Mesenteric fat pad (tissue), 1 donor: Measurements from ENCODE around the gene PSG5. TPM values are rescaled to one million over a fixed set of nuclear protein-coding genes. Genes with fewer than 3 reads are reported as not detected.

Source experiments
- total RNA-seq: library from RNA; stranded (reverse); fragmentation: NEBNext Ultra II Directional; extraction: Animal tissue kit (Norgen Biotek cat#: 25700); gene quantifications from one replicate; pipeline ENCODE4 v1.2.1, GENCODE V29; 2021
- donor health status: DM: yes; HTN: yes; CAD: no.

Gene PSG5
- total RNA-seq, 1 donor from 2014 or later: not detected

Other genes with a start within 250 kb of the PSG5 start
- not detected for gene PSG7, start 249.3 kb downstream of the PSG5 start, total RNA-seq
- gene PSG11, start 160.1 kb downstream of the PSG5 start, total RNA-seq: not detected
- not detected for gene PSG2, start 103.8 kb downstream of the PSG5 start, total RNA-seq
- gene PSG4, start 19.1 kb upstream of the PSG5 start, total RNA-seq: not detected
- not detected for gene PSG9, start 83.0 kb upstream of the PSG5 start, total RNA-seq
- gene CD177, start 167.2 kb upstream of the PSG5 start, total RNA-seq: 14.2 TPM
- not detected for gene TEX101, start 228.4 kb upstream of the PSG5 start, total RNA-seq